NCI-H460 (cell line): ENCODE results near the gene SFRP5. TPM values are rescaled to one million over a fixed set of nuclear protein-coding genes. Genes with fewer than 3 reads are reported as not detected.

Source experiments
- DNase-seq: peaks from one replicate; pipeline ENCODE4 v3.0.0-alpha.2; 2016; ENCODE audit warnings: low read depth; ENCODE audit errors: extremely low read depth
- total RNA-seq: library from RNA; depleted of rRNA; stranded (reverse); fragments of >200 nt; shearing (Covaris generic); gene quantifications from 2 replicates; pipeline ENCODE4 v1.2.3, GENCODE V29; 2014

Gene SFRP5
- total RNA-seq, 1 experiment from 2014 or later = not detected

DNA sequence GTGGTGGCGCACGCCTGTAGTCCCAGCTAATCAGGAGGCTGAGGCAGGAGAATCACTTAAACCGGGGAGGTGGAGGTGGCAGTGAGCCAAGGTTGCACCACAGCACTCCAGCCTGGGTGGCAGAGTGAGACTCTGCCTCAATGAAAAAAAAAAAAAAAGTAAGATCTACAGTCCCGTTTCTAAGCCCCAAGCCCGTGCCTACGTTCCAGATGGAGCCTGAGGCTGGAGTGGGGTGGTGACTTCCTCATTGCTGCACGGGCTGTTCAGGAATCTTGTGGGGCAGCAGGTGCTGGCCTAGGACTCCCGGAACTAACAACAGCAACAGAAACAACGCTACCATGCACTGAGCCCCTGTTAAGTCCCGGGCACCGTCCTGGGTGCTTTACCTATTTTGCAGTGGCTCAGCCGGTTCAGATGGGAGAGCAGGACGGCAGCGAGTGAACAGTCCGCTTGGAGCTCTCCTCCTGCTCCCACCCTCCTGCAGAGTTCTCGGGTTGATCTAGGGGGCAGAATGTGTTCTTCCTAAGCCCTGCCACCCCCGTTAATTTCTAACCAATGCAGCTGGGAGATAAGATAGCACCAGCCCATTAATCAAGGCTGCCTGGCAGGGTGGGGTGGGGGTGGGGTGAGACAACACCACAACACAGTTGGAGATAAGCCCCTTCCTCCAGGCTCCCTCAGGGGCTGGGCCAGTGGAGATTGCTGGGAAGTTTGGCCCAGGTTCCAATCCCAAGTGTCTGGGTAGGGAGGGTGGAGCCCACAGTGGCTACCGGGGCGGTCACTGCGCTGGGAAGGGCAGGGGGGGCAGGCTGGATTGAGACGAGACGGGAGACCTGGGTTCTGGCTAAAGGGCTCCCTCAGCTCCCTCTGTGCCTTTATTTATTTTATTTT lies 17.0 kb upstream of the SFRP5 start:
- DNase-seq = no peak

DNA sequence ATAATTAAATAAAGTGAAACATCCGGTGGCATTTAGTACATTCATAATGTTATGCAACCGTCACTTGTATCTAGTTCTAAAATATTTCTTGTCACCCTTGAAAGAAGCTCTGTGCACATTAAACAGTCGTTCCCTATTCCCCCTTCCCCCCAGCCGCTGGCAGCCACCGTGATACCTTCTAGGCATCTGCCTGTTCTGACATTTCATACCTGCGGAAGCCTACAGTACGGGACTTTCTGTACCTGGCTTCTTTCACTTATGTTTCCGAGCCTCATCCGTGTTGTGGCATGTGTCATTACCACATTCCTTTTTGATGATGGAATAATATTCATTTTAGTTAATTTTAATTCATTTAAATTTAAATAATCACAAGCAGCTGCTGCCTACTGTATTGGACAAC lies 13.9 kb upstream of the SFRP5 start:
- no peak for DNase-seq

DNA sequence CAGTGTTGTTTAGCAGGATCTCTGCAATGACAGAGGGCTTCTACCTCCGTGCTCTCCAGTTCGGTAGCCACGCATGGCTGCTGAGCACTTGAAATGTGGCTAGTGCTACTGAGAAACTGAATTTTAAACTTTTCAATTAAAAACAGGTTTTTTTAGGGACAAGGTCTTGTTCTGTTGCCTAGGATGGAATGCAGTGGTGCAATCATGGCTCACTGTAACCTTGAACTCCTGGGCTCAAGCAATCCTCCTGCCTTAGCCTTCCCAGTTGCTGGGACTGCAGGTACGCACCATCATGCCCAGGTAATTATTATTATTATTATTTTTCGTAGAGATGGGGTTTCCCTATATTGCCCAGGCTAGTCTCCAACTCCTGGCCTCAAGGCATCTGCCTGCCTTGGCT lies 13.4 kb upstream of the SFRP5 start:
- DNase-seq = no peak

DNA sequence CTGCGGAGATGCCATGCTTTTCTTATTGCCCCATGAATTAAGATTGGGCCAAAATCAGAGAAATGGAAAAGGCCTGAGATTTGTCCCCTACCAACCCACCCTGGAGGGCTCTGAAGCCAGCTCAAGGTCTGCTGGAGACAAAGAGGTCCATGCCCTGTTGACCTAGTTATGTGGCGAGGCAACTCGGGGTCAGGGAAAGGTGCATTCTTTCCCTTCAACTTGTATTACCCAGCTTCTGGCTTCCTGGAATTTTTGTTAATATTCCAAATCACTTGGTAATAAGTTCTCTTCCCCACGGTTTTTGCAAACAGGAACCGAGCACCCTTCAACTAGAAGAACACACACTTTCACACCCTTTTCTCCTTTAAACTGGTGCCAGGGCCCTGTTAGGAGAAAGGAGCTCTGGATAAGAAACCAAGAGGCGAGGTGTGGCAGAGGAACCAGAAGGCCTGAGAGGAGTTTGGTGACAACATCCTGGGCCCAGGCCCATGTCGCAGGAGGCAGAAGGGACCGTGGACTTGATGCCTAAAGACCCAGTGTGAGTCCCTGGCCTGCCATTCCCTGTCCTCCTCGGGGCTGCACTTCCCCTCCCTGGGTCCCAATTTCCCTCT lies 12.5 kb upstream of the SFRP5 start:
- DNase-seq = no peak

DNA sequence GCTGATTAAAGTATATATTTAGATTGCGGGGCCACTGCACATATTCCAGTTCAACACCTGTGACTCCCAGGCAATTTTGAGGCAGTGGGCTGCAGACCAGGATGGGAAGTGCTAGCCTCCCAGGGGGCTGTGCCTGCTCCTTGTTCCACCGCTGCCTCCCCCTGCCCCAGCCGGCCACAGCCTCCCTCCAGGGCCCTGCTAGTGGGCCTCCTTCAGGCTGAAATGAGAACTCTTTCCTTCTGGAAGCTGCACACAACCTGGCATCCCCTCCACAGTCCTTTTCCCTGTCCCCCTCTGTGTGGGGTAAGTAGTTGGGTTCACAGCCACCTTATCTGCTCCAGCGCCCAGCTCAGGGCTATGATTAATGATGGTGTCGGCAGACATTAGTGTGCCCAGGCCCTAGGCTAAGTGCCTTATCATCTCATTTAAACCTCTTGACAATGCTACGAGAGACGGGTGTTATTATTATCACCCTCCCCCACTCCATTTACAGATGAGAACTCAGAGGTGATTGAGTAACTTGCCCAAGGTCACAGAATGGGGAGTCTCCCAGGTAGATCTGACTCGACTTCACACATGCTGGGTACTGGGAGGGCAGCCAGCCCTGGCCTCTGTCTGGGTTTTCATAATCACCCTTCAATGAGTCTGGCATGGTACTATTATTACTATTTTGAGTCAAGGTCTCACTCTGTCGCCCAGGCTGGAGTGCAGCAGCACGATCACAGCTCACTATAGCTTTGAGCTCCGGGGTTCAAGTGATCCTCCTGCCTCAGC lies 10.8 kb upstream of the SFRP5 start:
- no peak for DNase-seq

DNA sequence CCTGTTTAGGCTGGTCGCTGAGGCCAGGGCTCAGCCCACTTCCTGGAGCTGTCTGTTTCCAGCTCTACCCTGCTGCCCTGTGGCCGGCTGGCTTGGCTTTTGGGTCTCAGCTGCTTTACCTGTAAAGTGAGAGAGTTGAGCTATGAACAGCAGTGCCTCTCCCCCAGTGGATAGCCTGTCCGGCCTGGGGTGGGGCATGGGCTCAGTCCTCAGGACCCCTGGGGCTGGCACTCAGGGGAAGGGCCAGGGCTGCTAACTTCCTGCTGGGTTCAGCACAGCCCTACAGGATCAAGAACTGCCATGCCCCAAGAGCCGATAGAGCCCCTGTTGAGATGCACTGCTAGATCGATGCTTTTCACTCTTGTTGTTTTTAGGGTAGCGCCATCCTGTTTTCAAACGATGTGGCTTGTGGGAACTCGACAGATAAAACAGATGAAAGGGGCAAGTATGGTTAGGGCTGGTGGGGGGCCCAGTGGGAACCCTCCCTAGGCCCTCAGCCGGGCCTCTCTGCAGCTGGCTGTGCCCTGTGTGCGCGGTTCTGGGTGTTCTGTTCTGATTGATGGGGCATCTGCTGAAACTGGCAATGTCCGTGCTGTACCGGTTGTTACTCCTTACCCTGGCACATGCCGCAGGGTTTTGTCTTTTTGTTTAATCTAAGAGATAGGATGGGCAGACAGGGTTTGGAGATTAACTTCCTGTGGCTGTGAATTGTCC lies 10.0 kb upstream of the SFRP5 start:
- no peak for DNase-seq

DNA sequence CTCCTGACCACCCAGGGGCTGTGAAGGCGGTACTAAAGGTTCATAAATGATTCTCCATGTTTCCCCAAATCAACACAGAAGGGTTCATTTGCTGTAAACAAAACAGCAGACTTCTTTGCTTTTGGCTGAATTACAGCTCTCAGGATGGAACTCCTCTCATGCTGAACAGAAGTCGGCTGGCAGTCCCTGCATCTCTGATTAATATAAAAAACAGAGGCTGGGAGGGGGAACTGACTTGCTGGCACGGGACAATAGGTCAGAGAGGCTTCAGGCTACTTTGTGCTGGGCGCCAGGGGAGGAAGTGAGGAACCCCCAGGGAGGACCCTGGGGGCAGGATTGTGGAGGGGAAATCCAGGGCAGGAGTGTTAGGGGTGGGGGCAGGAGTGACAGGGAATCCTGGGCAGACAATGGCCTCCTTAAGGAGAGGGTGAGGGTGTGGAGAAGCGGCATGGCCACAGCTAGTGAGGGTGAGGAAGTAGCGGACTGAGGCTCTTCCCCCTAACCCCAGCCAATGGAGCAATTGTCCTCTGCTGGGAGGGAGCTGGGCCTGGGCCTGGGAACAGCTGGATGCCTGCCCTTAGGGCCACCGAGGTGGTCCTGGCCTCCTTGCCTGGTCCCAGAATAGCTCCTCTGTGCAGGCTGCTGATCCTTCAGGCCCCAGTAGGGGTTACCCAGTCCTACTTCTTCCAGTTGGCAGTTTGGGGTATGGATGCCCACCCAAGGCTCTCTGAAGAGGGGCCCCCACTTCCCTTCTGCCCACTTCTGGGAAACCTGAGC lies 9.2 kb upstream of the SFRP5 start:
- no peak for DNase-seq

DNA sequence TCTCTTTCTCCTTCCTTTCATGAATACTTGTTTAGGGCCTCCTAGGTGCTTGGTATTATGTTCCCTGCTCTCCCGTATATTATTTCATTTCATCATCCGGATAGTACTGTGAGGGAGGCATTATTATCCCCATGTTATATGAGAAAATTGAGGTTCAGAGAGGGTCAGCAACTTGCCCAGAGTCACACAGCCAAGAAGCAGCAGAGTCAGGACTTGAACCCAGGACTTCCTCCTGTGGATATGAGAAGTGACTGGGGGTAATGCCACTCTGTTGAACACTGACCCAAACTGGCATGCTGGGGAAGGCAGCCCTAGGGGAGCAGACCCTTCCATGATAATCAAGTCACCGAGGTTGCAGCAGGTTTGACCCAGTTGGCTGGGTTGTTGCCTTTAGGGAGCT lies 8.2 kb upstream of the SFRP5 start:
- DNase-seq = no peak

DNA sequence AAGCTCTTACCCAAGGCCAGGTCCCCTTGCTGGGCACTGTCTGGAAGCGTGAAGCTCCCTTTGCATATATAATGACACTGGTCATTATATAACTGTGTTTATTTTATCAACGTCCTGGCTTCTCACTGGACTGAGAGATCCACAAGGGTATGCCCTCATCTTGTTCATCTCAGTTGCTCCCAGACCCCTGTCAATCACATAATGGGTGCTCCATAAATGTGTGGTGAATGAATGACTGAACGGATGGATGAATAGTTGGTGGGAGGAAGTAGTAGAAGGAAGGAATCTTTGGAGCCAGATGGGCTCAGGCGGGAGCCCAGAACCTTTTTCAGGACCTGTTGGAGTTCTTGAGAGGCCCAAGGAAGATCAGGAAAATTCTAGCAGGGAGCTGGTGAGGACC lies 7.7 kb upstream of the SFRP5 start:
- DNase-seq = no peak

DNA sequence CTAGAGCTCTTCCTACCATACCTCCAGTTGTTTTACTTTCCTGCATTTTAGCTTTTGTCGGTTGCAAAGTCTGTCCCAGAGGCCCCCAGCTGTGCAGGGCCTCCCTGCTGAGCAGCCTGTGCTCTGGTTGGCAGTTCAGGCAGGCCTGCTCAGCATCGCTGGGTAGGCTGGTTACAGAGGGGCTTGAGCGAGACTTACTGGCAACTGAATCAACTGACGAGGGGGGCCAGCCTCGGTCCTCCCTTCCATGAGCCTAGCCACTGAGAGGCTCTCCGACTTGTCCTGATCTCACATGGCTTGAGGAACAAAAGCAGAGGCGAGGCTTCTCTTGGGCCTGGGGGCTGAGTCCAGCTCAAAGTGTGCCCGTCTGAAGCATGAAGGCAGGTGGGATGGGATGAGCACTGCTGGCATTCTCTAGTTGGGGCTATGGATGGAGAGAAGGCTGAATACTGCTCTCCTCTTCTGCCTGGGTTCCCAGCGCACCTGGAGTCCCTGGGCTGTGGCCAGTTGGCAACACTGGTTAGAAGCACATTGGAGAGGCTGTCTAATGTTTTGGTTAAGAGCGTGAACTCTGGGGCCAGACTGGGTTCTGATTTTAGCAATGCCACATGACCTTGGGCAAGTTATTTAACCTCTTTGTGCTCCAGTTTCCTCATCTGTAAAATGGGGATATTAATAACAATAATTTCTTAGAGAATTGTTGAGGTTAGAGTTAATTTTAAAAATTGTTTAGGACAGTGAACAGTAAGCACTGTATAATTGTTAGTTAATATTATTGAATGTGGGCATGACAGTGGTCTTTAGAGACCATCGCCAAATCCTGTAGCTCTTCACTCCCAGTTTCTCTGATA lies 6.9 kb upstream of the SFRP5 start:
- DNase-seq = no peak

DNA sequence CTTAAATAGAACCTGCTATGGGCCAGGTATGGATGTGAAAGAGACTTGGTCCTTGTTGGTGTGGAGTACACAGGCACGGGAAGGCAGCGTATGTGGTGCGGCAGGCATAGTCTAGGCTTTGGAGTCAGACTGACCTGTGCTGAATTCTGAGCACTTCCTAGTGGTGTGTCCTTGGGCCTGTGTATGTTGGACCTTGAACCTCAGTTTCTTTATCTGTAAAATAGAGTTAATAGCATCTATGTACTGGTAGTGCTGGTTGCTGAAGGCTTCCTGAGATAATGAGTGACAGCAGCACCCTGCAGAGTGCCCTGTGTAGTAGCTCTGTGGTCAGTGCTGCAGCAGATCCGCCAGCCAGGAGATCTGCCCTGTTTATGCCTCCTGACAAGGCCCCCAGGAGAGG lies 5.3 kb upstream of the SFRP5 start:
- DNase-seq = no peak

DNA sequence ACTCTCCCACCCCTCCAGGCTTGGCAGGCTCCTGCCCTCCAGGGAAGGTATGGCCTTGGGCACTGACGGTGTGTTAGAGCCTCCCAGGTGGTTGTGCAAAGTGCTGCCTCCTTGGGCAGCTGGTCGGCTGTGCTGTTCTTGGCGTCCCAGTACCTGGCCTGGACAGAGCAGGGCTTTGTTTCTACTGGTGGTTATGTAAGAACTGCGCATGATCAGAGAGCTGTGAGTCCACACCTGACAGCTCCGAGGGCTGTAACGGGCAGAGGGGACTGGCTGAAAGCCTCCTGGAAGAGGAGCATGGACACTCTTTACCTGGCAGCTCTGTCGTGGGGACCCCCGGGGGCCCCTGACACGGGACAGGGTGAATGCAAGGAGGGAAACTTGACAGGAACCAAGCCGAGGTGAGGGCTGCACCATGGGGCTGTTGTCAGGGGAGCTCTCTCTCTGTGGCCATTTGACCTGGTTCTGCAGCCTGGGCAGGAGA lies 3.1 kb upstream of the SFRP5 start:
- DNase-seq = no peak

DNA sequence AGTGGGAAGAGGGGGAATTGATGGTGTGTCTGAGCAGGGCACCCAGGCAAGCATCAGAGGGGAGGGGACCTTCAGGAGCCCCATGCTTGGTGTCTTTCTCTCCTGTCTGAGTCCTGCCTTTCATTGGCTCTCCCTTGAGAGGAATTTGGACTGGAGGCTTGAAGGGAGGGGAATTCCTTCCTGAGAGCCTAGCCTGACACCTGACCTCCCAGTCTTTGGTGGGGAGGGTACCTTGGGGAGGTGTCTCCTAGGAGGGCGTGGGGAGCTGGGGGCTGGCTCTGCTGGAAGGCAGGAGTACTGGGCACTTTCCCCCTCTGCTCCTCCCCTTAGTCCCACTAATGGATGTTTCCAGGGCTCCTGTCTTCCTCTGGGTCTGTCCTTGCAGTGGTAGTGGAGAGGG lies 1.3 kb upstream of the SFRP5 start:
- no peak for DNase-seq

DNA sequence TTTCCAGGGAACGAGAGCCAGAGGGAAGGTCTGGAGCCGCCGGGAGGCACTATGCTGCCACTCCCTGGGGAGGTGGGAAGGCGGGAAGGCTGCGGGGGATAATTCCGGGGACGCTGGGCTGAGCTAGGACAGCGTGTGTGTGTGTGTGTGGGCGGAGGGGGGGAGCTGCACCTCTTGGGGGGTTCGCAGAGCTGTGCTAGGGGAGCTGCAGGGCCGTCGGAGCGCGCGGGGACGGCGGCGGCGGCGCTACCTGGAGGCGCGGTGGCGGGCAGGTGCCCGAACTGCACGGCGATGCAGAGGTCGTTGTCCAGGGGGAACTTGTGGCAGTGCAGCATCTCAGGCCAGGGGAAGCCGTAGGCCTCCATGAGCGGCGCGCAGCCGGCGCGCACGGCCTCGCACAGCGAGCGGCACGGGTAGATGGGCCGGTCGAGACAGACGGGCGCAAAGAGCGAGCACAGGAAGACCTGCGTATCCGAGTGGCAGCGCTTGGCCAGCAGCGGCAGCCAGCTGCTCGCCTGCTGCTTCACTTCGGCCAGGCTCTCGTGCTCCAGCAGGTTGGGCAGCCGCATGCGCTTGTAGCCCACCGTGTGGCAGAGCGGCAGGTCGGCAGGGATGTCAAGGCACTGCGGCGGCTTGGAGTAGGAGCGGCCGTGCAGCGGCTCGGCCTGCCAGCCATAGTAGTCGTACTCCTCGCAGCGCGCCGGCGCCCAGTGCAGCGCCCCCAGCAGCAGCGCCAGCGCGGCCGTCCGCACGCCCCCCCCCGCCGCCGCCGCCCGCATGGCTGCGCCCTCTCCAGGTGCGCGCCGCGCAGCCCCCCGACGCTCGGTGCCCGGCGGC lies 526 bp downstream of the SFRP5 start:
- DNase-seq = no peak

DNA sequence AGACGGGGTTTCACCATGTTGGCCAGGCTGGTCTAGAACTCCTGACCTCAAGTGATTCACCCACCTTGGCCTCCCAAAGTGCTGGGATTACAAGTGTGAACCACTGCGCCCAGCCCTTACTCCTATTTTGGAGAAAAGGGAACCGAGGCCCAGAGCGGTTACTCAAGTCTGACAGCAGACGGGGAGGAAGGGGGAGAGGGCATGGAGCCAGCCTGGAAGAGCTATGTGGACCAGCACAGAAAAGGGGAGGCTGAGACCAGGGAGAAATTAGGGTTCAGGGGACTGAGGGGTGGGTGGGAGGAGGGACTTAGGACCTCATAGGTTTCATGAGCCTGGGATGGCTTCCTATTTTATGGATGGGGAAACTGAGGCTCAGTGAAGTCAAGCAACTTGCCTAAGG lies 1.5 kb downstream of the SFRP5 start:
- no peak for DNase-seq

DNA sequence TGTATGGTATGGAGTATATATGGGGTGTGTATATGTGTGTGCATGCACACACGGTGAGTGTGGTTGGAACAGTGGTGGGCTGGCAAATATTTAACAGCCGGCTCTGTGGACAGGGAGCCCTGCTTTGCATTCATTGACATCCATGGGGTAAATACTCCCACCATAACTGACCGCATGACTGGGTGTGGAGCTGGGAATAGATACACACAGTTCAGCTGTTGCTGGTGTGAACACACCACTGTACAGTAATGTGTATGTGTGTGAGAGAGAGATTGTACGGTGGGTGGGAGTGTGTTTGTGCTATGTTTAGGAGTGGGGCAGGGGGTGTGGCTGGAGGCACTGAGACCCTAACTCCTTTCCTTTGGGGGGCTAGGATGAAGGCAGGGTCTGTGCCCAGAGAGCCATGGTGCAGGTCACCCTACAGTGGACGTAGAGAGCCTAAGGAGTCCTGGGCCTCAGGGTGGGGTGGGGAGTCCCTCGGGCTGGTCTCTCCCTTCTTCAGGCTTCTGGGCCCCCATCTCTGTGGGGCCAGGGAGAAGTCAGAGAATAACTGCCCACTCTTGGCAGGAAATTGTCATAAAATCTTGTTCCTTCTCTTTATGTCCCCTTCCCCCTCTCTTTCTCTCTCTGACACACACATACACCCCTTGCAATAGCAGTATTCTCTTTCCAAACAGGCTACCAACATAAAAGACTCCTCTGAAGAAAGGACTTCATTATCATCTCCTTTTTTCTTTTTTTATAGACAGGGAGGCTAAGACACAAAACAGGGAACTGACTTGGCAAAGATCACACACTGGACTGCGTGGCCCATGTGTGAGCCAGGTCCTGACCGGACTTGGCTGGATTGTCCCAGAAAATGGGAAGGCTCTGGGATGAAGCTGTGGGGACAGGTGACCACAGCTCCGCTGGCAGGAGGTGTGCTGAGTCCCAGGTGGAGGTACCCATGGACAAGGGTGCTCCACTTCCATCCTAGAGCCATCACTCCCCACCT lies 3.2 kb downstream of the SFRP5 start:
- no peak for DNase-seq
